Measurements from ENCODE around the gene IQCB1. TPM values are rescaled to one million over a fixed set of nuclear protein-coding genes. Genes with fewer than 3 reads are reported as not detected.

IQCB1 gene
- 13.0 and 28.3 TPM in 2 replicates for total RNA-seq

GRCh38 chr3:121834671-121835464 is at the start of gene IQCB1, which contains the start of gene EAF2:
IQCB1 (minus strand) TSS chr3:121835060; CDS start chr3:121828960, 6,100 bp downstream.
EAF2 (plus strand) TSS chr3:121835209; CDS start chr3:121835286, 77 bp downstream.

GRCh38 chr3:121749276-121750086 is 85.4 kb downstream of the IQCB1 start, which contains the start of gene GOLGB1:
GOLGB1 (minus strand) TSS chr3:121749741; CDS start chr3:121730971, 18,770 bp downstream.

Other genes with a start within 250 kb of the IQCB1 start
- gene FBXO40, start 241.7 kb downstream of the IQCB1 start, total RNA-seq: under 0.01 TPM in 1 of 2 replicates, not detected in the other
- gene HCLS1, start 174.2 kb downstream of the IQCB1 start, total RNA-seq: 55.2 and 55.3 TPM in 2 replicates
- gene GOLGB1, start 85.3 kb downstream of the IQCB1 start, total RNA-seq: 33.4 and 36.1 TPM in 2 replicates
- 1.6 and 3.2 TPM in 2 replicates for gene EAF2, start 149 bp upstream of the IQCB1 start, total RNA-seq
- gene SLC15A2, start 59.3 kb upstream of the IQCB1 start, total RNA-seq: under 0.01 TPM in 1 of 2 replicates, not detected in the other
- gene ILDR1, start 187.2 kb upstream of the IQCB1 start, total RNA-seq: not detected in 2 replicates
- not detected in 2 replicates for gene CD86, start 220.3 kb upstream of the IQCB1 start, total RNA-seq

Measured in epithelial cell of umbilical artery (primary cell).